Head of caudate nucleus (tissue), 42 donors: Measurements from ENCODE around the gene POLD4.

ENCODE experiments used
- DNase-seq, 42 donors: peaks; one replicate each; pipeline versions ENCODE4 v3.0.0 to v3.0.0-alpha.2; 2020 to 2021; ENCODE audit warnings: mixed read lengths in 7 of 42
- intact Hi-C: fragments of 100-400 bp; cut with DNase I; formaldehyde crosslinking; loops from one replicate; pipeline ENCODE4 v1.15.0; 2022

Gene POLD4

DNA sequence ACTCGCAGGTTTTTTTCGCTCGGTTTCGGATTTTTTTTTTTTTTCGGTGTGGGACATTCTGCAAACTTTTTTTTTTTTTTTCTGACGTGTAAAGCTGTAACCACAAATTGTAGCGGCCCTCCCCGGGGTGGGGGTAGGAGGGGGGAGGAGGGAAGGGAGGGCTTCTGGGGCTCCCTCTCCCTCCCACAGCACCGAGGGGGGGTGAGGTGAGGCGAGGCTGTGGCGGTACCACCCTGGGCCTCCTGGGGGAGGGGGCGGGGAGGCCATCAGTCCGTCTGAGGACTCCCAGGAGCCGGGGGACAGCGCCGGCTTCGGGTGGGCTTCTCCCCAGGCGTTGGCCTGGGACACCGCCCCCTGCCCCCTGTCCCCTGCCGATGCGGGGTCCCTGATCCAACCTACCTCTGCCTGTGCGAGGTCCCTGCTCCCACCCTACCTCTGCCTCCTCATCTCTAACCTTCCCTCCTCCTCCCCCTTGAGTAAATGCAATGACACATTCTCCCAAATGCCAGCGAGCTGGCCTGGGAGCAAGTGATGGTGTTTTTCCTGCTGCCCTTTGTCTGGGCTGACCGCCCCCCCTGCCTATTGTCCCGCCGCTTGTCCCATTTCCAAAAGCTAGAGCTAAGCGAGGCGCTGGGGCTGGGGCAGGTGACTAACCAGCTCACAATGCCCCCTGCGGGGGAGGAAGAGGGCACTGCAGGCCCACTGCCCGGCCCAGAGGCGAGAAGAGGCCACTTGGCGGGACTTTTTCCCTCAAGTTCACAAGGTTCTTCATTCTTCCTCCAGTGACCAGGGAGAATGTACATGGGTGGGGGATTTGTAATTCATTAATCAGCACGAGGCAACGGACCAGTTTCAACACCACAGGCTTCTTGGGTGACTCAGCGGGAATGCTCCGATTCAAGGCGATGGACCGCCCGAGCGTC lies 20.6 kb upstream of the POLD4 start:
- intact Hi-C loops: loop anchor here (10.0 kb wide), 1 partner anchor 109 kb away; the partner anchor contains the start of gene GRK2
- peak in 24 of 42 donors; percentile 31 to 84 (median 52) for DNase-seq

DNA sequence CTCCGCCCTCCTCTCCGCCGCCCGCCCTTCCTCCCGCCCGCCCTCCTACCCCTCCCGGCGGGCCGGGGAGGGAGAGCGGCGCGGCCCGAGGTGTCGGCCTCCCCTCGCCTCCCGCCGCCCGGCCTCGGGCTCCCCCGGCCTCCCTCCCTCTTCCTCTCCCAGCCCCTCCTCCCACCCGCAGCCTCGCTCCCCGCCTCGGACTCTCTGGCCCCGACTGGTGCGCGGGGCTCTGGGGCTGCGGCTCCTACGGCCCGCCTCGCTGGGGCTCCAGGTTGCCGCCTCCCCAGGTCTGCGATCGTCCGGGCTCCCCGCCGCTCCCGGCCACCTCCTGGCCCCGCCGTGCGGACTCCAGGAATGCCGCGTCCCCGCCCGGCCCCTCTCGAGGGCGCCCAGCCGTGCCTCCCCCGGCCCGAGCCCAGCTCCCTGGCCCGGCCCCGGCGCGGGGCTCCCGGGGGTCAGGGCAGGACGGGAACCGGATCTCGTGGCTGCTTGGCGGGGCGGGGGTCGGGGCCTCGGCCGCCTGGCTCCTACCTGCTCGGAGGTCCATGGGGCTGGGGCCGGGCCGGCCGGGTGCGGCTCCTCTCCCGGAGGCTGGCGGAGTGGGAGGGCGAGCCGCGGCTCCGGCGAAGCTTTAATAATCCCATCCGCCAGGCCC lies 19.8 kb upstream of the POLD4 start, which contains the start of gene CLCF1:
TSS of gene CLCF1 (minus strand) at position 606 of the 655 bp plus-strand sequence. CDS start at position 547, 59 bp downstream.
- DNase-seq: peak in 12 of 42 donors; percentile 24 to 77 (median 51)
- intact Hi-C loops: loop anchor here (10.0 kb wide), 1 partner anchor 108 kb away; the partner anchor contains the start of gene GRK2

DNA sequence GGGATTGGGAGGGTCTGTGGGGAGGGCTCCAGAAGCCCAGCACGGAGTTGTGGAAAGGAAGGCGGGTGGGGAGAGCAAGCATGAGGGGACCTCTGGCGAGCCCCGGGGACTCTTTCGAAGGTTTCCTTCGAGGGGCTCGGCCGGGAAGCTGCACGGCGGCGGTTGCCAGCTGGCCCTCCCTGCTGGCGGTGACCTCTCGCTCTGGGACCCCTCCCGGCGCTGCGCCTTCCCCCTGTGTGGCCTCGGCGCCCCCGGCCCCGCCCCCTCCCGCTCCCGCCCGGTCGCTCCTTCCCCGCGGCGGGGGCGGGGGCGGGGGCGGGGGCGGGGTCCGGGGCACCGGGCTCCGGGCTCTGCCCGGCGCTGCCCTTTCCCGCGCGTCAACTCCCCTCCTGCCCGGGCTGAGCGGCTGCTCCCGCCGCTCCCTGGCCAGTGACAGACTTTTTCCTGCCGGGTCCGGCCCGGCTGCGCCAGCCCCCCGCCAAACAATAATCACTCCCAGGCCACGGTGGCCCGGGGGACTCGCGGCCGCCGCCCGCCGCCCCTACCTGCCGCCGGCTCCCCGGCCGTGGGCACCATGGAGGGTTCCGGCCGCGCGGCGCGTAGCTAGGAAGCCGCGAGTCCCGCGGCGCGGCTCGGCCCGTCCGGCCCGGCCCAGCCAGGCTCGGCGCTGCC lies 19.1 kb upstream of the POLD4 start:
- intact Hi-C loops: loop anchor here (10.0 kb wide), 1 partner anchor 108 kb away; the partner anchor contains the start of gene GRK2
- no peak for DNase-seq

GRCh38 chr11:67371911-67372320 lies 18.6 kb upstream of the POLD4 start:
- intact Hi-C loops: loop anchor here (10.0 kb wide), 1 partner anchor 107 kb away; the partner anchor contains the start of gene GRK2
- DNase-seq: no peak

GRCh38 chr11:67371189-67371910 lies 18.0 kb upstream of the POLD4 start:
- intact Hi-C loops: loop anchor here (10.0 kb wide), 1 partner anchor 107 kb away; the partner anchor contains the start of gene GRK2
- no peak for DNase-seq

GRCh38 chr11:67370351-67371076 lies 17.2 kb upstream of the POLD4 start:
- intact Hi-C loops: loop anchor here (10.0 kb wide), 1 partner anchor 106 kb away; the partner anchor contains the start of gene GRK2
- no peak for DNase-seq

GRCh38 chr11:67369801-67370284 lies 16.5 kb upstream of the POLD4 start:
- intact Hi-C loops: loop anchor here (10.0 kb wide), 1 partner anchor 105 kb away; the partner anchor contains the start of gene GRK2
- DNase-seq: no peak

DNA sequence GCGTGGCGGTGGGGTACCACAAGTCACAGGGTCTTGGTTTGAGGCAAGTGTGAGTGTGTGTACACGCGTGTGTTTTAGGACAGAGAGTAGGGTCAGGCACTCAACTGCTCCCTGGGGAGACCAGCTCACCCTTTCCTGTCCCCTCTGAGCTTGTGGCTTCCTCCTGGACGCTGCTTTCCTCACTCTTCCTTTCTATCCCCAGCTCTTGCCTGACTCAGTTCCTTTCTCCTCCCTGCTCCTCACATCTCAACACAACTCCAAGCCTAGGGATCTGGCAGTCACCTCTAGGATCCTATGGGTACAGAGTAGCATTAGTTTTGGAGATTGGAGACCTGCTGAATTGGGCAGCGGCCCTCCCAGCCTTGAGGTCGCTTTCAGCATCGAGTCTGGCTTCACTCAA lies 15.9 kb upstream of the POLD4 start:
- DNase-seq: no peak
- intact Hi-C loops: no loop called here

DNA sequence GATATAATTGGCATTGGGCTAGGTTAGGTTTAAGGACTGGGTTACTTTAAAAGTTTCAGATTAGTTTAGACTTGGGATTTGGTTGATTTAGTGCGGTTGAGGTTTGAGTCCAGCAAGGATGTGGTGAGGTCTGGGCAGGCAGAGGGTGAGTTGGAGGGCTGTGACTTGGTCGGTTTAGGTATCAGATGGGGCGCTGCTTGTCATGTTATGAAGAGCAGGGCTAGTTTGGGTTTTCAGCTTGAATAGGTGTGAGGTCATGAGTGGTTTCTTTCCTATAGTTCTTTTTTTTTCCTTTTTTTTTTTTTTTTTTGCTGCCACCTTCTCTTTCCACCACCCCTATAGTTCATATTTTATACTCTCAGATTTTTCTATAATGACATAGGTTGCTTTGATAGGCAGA lies 15.3 kb upstream of the POLD4 start:
- no peak for DNase-seq
- intact Hi-C loops: no loop called here

DNA sequence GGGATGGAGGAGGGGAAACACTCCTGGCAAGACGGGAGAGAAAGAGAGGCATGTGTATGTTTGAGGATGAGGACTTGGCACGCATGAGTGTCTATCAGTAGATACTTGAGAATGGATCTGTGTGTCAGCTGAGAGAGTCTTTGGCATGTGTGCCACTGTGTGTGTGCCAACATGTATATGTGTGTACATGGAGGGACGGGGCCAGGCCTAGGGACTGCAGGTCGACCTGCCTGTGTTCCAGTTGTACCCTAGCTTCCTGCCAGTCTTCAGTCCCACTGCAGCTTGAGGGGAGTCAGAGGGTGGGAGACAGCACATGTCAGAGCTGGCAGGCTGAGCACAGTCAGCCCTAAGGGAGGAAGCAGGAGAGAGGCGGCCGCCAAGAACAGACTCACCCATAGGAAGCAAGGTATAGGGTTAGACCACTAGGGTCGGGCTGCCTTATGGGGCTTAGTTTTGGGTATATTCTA lies 14.4 kb upstream of the POLD4 start:
- intact Hi-C loops: no loop called here
- DNase-seq: no peak

- intact Hi-C loops: no loop called here
Observed at GRCh38 chr11:67366961-67367760, 13.8 kb upstream of the POLD4 start.

DNA sequence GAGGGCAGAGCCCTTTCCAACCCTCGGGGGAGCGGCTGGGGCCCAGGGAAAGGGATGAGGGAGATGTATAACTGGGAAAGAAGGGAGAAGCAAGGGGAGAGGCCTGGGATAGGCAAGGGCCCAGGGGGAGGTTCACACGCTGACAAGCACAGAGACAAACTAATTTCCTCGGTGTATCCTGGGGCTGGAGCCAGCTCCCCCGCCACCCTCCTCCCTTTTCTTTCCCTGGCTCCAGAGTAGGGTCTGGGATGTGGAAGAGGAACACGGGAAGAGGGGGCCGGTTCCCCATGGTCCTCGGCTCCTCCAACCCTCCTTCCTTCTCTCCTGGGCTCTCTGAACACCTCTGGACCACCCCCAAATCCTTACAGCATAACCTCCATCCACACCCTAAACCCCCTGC lies 13.2 kb upstream of the POLD4 start:
- no peak for DNase-seq
- intact Hi-C loops: no loop called here

More at GRCh38 chr11:67366961-67367760, 13.8 kb upstream of the POLD4 start:
- DNase-seq: no peak

- intact Hi-C loops: no loop called here
Observed at GRCh38 chr11:67365736-67366444, 12.5 kb upstream of the POLD4 start.

DNA sequence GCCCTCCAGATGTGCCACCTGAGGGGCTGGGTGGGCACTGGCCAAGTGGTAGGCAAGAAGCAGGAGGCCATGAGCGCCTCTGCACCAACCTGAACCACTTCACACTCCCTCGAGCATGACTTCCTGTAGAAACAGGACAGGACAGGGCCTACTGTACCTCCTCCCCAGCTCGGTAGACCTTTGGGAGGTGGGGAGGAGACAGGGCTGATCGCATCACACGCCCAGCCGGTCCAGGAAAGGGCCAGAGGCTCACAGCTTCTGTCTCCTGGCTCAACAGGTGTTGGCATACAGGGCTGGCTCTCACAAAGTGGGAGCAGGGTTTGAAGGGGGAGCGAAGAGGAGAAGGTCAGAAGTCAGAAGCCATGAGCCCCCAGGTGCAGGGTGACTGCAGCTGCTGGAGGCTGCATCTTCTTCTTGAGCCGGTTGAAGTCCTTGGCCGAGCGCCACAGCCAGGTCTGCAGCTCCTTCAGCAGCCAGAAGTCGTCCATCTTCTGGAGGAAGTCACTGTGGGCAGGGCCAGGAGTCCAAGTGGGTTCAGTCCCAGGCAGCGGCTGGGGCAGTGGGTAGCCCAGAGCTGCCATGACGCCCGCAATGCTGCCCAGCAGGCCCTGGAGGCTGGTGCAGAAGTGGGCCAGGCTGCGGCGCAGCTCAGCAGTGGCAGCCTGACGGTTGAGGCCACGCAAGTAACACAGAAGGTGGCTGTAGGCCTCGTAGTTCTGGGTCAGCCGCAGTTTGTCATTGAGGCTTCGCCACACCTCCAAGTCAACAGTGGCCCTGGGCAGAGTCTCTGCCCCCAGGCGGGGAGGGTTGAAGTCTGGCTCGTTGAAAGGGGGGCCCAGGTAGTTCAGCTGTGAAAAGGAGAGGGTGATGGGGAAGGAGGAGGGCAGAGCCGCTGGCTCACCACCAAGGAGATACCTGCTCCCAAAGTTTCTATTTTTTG lies 11.7 kb upstream of the POLD4 start:
- DNase-seq: no peak

More at GRCh38 chr11:67365736-67366444, 12.5 kb upstream of the POLD4 start:
- peak in 8 of 42 donors; percentile 24 to 56 (median 43) for DNase-seq

DNA sequence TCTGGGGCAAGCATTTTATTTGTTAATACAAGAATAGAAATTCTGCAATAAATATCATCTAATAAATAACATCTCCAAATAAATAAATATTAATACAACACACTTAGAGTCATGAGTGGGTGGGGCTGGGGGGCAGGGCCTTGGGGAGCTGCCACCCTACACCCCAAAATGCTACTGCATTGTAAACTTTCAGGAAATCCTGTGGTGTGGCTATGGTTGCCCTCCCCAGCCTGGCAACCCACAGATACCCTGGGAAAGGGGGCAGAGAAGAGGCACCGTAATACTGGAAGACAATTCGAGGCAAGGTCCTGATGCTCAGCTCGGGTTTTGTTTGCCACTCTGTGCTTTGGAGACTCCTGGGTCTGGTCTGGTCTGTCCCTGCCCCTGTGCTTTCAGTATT lies 10.8 kb upstream of the POLD4 start:
- DNase-seq: no peak
- intact Hi-C loops: no loop called here

More for the DNA sequence above, 11.7 kb upstream of the POLD4 start:
- intact Hi-C loops: no loop called here
